Adrenal gland (tissue), 5 donors: ENCODE results near the gene FOSL1.

Source experiments
- CTCF ChIP-seq, 6 experiments: fragments of 450-650 bp in 4 of 6; fragments of 200-600 bp in 2 of 6; sonication (generic) in 1 of 6; IDR thresholded peaks; 1 replicate in 5 of 6; 2 replicates in 1 of 6; pipeline versions ENCODE4 v1.5.1 to v1.8.0; 2016 to 2021; ENCODE audit warnings: antibody characterized with exemption in 6 of 6, mild to moderate bottlenecking in 2 of 6, moderate library complexity in 1 of 6
- POLR2A ChIP-seq, 2 donors: fragments of 450-650 bp; IDR thresholded peaks; one replicate each; pipeline ENCODE4 v1.6.1; 2017; ENCODE audit warnings: antibody characterized with exemption in 2 of 2, mild to moderate bottlenecking in 2 of 2, moderate library complexity in 1 of 2
- donor health status: DM: no; HTN: no; CAD: no.

- TF ChIP-seq CTCF (IDR thresholded peaks at IDR 0.05) (no peak), POLR2A (IDR thresholded peaks at IDR 0.05) (no peak)
These were observed 12.4 kb downstream of the FOSL1 start for GRCh38 chr11:65887723-65888162.
